Hematopoietic multipotent progenitor cell treated with erythropoietin and hydrocortisone succinate and interleukin-3 and kit ligand, for 8 days (in vitro differentiated cells): Measurements from ENCODE around the gene TMPRSS15.

Experiments
- DNase-seq: peaks from one replicate; pipeline ENCODE4 v3.0.0-alpha.2; 2015

The TMPRSS15 gene

DNA sequence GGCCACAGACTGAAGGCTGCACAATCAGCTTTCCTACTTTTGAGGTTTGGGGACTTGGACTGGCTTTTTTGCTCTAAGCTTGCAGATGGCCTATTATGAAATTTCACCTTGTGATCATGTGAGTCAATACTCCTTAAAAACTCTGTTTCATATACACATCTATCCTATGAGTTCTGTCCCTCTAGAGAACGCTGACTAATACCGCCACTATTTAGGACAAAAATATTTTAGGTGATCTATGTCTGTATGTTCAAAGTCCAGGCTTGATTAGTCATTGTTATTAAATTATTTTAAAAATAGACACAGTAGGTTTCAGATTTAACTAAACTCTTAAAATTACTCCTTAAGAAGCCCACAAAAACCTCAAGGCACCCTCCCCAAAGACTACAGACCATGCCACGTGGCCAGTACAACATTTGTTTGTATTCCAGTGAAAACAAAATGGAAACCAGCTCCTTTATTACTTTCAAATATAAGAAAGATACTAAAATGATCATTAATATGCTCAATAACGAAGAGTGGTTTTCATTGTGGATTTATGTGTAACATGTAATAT is 63.1 kb downstream of the TMPRSS15 start:
- no peak for DNase-seq

DNA sequence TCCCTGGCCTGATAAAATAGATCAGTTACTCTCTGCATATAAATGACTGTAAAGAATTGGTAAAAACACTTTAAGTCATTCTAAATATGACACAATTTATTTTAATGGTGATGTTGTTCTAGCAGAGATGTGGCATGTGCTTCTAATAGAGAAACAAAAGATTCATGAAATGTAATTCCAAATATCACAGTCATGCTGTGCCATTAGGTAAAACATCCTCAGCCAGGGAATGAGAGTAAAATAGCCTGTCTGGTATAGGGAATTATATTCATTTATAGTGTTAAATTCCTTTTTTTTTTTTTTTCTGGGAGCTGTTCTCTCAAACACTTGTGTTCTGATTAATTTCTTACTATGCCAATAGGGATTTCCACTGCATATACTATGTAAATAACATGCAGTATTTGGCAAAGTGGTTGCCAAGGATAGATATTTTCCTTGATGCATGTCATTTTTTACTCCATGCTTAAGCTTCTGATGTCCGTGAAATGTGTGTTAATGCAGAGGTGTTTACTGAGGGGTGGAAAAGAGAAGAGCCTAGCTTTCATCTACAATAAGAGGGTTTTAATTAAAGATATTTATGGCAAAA is 67.8 kb downstream of the TMPRSS15 start:
- DNase-seq, result no peak

DNA sequence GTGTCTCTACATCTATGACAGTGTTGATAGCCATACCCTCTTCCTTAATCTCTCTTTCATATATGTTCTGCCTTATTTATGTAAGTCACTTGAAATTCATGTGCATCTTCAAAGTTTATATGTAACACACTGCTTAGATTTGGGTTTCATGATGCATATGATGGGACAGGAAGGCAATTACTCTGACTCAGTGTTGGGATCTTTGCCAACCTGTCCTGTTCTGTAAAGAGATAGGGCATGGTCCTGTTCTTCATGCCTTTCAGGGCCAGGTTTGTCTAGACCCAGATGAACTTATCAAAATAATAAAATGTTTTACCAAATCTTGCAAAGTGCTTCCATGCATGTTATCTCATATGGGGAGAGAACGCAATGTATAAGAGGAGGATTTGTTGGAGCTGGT is 69.5 kb downstream of the TMPRSS15 start:
- no peak for DNase-seq

DNA sequence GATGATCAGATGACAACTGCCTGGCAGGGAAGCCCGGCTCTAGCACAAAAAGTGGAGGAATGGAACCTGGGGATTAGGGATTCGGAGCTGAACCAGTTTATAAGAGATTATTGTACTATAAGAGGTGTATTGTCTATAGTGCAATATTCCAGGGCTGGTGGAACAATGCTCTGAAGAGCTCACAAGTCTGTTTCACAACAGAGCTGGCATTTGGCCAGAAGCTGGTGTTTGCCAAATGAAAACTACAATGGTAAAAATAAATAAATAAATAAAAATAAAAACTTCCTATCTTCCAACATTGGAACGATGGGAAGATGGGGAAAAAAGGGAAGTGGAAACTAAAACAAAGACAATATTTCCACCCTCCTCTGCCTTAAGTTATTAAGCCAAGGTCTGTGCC is 85.4 kb downstream of the TMPRSS15 start:
- no peak for DNase-seq

DNA sequence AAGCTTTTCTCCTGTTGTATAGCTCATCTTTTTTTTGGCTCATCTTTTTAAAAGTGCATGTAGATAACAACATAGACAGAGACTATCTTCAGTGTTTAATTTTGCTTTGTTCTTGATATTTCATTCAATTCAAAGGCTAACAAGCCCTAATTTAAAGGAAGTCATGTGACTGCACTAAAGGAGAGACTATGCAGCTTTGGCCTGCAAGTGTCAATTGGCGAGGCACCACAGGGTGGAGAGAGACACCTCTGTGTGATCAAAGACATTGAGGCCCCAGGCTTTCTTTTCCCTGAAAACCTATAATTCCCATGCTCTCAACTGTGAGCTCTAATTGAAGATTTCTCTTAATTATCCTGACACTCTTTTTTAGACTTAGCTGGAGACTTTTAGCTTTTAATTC is 105.4 kb downstream of the TMPRSS15 start:
- DNase-seq, result no peak

DNA sequence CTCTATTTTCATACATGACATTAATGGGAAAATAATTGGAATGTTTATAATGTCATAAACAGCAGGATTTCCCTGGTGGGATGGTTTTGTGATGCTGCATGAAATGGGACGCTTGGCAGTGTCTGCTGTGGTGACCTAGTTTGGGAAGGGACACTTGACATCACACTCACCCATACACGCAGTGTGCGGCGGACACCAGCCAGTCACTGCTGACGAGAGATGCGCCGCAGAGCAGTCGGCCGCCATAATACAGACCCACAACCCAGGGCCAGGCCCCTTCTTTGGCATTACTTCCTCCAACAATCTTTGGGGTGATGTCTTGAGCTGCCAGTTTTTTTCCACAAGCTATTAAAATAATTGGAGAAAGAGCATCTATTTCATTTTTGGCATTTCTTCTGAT is 109.5 kb downstream of the TMPRSS15 start:
- no peak for DNase-seq

DNA sequence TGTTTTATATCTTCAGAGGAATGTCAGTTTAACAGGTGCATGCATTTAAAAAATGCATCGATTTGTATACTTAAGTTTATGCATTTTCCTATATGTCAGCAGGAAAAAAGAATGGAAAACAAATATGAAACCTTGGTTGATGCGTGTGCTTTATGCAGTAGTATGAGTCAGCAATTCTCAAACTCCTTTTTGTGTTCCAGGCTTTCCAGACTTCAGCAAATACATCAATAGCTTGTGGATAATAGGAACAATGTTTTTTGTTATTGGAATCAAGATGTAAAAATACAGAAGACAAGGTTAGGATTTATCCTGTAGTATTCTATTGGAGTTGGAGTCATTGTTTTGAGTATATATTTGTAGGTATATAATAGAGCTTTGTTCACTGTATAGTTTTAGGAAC is 113.7 kb downstream of the TMPRSS15 start:
- DNase-seq, result no peak

DNA sequence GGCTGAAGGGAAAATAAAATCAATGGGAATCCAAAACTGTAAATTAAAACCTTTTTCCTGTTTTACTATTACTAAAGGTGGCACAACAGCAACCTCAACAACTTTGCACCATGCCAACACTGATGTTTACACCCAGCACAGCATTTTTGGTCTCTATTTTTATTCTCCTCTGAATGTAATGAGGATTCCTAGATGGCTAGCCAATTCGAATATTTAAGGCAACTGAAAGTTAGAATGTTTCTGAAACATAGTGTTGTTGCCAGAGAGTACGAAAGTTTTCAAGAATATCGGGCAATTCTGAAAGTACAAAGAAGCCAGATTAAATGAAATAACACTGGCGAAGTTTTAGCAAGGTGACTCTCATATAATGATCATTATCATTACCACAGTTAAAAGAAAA is 118.2 kb downstream of the TMPRSS15 start:
- DNase-seq, result no peak

DNA sequence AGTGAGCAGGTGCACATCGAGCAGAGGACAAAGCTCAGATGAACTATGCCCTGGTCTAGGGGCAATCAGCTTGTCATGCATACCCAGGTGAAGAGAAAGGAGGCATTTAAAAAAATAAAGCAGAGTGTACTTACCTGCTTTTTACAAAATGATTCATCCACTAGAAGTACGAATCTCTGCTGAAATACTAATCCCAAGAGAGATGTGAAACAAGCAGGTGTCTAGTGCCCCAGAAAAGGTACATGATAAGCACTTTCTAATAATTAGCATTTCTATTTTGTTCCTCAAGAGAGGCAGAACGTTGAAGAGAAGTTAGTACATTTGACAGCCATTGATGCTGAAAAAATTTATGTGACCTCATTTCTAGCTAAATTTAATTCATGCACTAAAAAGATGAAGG is 127.8 kb downstream of the TMPRSS15 start:
- no peak for DNase-seq

DNA sequence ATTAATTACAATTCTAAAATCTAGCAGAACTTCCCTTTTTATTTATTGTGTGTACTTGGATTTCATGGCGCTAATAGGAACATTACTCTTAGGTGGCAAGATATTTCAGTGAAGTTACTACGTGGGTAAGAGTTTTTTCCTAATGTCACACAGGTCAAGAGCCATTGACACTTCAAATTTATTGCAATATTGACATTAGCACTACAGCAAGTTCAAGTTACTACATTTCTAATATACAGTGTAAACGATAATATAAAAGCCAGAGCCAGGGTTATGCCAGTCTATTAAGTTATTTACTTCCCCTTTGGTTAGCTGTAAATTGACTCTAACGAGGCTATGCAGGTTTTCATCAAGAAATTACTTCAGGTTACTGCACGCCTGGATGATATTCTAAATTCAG is 129.2 kb downstream of the TMPRSS15 start:
- no peak for DNase-seq

DNA sequence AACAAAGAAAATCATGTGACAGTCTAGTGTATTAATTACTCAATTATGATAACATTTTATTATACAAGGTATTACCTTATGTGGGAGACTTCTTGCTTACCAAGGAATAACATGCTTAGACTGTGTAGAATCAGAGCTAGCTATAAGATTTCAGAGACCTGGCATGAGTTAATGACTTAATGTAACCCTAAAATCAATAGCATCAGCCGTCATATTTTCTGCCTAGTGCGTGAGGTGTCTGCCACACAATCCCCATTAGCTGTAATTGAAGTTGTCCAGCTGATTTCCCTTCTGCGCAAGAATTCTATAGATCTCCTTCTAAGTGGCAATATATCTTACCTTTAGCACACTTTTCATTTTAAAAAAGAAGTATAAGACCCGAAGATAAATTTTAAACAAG is 130.2 kb downstream of the TMPRSS15 start:
- DNase-seq, result no peak

DNA sequence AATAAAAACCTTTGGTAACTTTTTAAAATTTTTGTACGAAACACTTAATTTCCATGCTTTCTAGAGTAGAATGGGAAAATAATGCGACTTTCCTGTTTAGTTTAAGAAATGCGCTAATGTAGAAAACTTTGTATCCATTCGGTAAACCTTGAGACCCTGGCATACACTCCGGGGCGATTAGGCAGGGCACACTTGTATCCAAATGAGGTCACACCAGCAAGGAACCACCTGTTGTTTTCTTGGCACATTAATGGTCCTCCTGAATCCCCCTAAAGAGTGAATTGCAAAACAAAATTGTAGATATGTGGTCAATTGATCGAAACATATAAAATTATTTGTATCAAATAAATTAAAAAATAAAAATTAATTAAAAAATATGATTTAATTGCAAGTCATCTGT is 133.7 kb downstream of the TMPRSS15 start:
- no peak for DNase-seq

DNA sequence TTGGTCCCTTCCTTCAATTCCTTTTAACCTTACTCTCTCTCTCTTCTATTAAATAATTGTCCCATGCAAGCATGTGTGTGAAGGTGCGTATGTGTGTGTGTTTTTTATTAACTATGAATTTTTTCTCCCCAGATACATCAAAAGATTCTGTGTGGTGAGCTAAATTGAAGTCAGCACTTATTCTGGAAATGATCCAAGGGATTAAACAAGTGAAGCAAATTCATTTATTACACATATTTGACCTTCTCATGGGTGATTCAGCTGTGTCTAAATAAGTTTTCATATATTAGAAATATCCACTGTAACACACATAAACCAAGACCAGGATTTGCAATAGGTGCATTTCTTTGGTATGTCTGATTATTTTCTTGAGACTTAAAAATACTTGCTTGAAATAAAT is 134.7 kb downstream of the TMPRSS15 start:
- no peak for DNase-seq

DNA sequence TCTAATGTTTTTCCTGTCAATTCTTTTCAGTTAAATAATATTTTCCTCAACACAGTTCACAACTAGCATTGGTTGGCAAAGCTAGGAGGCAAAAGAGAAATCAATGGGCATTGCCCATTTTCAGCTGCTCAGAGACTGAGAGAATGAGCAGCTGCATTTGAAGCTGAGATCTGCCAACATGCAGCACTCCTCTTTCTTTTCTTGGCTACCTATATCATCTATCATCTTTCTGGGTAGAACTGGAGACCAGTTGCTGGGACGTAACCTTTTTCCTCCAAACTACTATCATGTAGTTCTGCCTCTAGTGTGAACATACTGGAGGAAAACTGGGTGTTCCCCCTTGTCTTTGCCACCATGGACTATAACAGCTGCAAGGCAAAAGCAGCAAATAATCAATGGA is 136.1 kb downstream of the TMPRSS15 start:
- DNase-seq, result no peak

DNA sequence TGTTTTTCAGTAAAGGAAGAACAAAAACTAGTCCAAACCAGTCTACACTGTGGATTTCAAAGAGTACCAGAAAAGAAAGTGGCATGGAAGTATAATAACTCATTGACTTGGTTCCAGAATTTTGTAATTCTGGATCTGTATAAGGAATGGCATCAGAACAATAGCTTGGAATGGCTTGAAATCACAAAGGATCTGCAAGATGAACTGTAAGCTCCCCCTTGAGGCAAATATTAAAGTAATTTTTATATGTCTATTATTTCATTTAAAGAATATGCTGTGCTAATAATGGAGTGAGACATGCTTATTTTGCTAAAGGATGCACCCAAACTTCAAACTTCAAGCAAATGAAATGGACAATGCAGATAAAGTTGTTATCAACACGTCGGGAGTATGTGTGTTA is 137.6 kb downstream of the TMPRSS15 start:
- no peak for DNase-seq

DNA sequence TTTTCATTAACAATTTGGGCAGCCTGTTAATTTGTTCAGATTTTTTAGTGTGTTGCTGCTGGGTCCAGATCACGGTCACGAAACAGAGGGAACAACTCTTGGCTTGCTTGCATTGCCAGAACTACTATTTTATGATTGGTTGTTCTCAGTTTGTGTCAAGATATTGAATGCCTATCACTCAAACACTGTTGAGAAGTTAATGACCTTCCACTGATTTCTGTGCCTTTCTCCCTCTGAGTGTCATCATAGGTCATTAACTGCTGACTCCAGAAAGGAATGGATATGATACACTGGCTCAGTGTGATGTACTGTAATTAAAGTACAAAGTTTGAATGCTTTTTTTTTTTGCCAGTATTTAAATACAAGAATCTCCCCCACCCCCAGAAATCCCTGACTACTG is 149.8 kb downstream of the TMPRSS15 start:
- no peak for DNase-seq

DNA sequence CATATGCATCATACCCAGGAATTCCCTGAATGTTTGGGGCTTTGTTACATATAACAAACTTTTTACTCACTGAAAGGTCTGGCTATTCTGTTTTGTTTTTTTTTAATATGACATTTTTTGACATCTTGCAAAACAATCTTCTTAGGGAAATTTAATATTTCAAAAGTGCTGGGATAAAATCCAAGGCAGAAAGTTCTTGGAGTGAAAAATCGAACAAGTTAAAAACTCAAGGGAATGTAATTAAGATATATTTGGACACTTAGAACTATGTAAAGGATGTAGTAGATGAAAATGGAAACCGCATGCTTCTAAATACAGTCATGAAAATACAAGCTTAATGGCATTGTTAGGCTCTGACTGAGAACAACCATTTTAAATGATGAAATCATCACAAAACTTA is 150.4 kb downstream of the TMPRSS15 start:
- no peak for DNase-seq

DNA sequence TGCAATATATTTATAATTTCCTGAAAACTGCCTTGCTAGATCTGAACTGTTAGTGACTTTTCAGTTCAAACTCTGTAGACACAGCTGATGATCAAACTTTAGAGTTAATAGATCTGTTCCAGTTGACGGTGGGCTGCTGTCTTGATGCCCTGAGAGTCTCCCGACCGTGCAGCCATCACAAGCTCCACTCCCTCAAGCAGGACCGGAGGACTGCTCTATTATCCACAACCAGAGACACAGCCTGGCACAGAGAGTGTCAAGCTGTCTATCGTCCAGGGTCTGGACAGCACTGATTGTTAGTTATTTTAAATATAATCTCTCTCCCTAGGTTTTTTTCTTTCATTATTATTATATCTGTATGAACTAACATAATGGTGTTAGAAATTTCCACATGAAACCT is 150.9 kb downstream of the TMPRSS15 start:
- DNase-seq, result no peak

DNA sequence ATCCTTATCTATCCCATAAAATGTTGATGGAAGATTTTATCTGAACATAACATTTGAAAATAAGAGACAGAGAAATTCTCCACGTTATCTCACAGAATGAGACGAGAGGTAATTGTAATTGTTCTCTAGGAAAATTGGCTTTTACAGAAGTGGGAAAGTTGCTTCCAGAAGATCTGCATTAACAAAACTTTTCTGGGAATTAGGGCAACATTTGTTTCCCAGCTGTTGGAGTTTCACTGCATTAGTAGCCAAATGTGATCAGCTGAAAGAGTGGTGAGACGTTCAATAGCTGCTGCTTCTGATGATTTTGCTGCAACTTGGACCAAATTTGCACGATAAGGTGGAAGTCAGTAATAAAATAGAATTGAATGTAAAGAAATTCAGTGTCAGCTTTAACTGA is 151.3 kb downstream of the TMPRSS15 start:
- no peak for DNase-seq

DNA sequence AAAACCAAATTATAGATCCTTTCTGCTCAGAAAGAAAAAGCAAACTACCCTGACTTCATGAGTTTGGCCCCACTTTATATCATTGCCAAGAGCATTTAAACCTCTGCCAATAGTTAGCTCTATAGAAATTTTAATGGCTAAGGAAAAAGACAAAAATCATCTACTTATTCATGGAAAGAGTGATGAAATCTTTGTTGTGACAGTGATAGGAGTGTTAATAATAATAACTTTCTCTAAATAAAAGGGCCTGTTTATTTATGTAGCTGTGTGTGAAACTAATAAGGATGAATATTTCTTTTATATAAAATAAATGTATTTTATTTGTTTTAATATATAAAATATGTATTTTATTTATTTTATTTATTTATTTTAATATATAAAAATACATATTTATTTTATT is 152.5 kb downstream of the TMPRSS15 start:
- DNase-seq, result no peak

DNA sequence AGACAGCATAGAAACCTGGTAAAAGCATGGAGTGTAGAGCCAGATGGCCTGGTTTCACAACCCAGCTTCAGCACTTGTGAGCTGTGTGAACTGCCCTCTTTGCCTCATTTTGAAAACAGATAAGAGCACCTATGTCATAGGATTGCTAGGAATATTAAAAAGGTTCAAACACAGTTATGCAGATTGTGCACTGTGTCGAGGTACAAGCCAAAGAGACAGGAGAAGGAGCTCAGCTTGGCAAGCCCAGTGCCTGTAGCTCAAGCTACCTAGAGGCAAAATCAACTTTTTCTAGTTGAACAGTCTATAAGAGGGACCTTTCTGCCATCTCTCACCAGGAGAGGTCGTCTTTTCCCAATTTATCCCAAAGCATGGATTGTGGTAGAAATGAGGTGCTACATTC is 153.9 kb downstream of the TMPRSS15 start:
- no peak for DNase-seq

DNA sequence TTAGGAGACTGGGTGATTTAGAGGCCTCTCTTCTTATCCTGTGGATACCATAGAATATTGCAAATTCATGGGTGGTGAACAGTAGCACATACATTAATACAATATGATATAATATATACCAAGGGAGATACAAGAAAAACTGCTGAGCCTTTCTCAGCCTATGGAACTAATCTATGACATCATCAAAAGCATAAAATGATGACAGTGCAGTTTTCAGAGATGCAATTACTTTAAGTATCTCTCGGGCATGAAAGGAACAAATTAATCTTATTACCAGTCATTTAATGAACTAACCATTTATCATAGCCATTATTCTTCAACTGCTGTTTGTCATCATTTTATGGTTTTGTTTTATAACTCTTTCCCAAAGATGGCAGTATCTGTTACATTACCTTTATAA is 155.4 kb downstream of the TMPRSS15 start:
- DNase-seq, result no peak

DNA sequence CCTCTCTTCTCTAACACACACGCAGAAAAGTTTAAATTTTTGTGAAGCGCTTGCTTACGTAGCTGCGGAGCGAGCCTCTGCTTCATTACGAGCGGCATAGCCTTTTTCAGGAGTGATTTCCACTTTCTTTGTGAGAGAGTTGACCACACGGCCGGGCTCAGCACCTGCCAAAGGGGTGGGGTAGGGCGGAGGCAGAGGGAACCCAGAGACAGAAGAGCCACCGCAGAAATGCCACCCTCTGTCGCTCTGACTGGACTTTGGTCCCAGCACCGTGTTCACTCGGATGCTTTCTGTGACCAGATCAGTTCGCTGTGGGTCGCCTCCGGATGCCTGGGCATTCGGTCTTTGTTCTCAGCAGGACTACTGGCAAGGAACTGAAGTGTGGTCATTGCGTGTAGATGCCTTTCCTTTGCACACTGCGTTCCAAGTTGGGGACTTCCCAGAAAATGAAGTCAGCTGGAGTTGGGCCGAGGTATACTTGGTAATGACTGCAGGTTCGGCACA is 158.1 kb downstream of the TMPRSS15 start:
- no peak for DNase-seq

DNA sequence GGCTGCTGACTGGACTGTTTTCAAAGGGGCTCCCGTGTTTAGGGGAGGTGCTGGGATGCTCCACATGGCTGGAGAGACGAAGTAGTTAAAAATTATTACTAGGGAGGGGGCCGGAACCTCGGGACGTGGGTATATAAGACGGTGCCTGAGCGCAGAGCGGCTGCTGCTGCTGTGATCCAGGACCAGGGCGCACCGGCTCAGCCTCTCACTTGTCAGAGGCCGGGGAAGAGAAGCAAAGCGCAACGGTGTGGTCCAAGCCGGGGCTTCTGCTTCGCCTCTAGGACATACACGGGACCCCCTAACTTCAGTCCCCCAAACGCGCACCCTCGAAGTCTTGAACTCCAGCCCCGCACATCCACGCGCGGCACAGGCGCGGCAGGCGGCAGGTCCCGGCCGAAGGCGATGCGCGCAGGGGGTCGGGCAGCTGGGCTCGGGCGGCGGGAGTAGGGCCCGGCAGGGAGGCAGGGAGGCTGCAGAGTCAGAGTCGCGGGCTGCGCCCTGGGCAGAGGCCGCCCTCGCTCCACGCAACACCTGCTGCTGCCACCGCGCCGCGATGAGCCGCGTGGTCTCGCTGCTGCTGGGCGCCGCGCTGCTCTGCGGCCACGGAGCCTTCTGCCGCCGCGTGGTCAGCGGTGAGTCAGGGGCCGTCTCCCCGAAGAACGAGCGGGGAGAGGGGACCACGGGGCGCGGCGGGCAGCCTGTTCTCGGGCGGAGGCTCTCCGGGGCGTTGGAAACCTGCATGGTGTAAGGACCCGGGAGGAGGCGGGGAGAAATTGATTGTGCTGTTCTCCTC is 158.7 kb downstream of the TMPRSS15 start, which contains the start of gene CHODL:
TSS of gene CHODL (plus strand) at position 163 of the 793 bp plus-strand sequence. CDS start at position 554, 391 bp downstream.
- DNase-seq, result no peak
